Keratinocyte (primary cell): Measurements from ENCODE around the gene ATP6V0B. TPM values are rescaled to one million over a fixed set of nuclear protein-coding genes. Genes with fewer than 3 reads are reported as not detected.

Experiments
- DNase-seq: peaks from one replicate; pipeline ENCODE4 v3.0.0-alpha.2; 2011; ENCODE audit warnings: low read depth, missing footprints, low spot score
- FAIRE-seq: peaks from 2 replicates; lab custom pipeline; 2011; peaks lifted over from hg19 to GRCh38; lab: Jason Lieb, UNC
- H2AFZ ChIP-seq: 2 replicates; pipeline ENCODE4 v1.6.0; 2012; ENCODE audit warnings: low read length, control low read depth, inconsistent platforms; ENCODE audit not compliant: control insufficient read depth
- H3K27ac ChIP-seq: 2 replicates; pipeline ENCODE4 v1.5.1; 2011; ENCODE audit warnings: low read length; ENCODE audit not compliant: control insufficient read depth, insufficient read depth
- H3K27me3 ChIP-seq: 3 replicates; pipeline ENCODE4 v1.6.0; 2011; ENCODE audit warnings: low read length; ENCODE audit not compliant: control insufficient read depth, insufficient read depth; ENCODE audit errors: extremely low read depth
- H3K36me3 ChIP-seq, 2 experiments: 2 replicates in 1 of 2; 3 replicates in 1 of 2; pipeline ENCODE4 v1.5.1; 2011; ENCODE audit warnings: low read length in 2 of 2, mild to moderate bottlenecking in 1 of 2; ENCODE audit not compliant: control insufficient read depth in 2 of 2, insufficient read depth in 2 of 2; ENCODE audit errors: extremely low read depth in 1 of 2
- H3K4me1 ChIP-seq: 3 replicates; pipeline ENCODE4 v1.5.1; 2011; ENCODE audit warnings: low read length; ENCODE audit not compliant: control insufficient read depth, insufficient read depth; ENCODE audit errors: extremely low read depth
- H3K4me2 ChIP-seq: 3 replicates; pipeline ENCODE4 v1.6.0; 2011; ENCODE audit warnings: low read depth, low read length; ENCODE audit not compliant: control insufficient read depth, insufficient read depth; ENCODE audit errors: extremely low read depth
- H3K4me3 ChIP-seq, 3 experiments: fragments of 200-600 bp in 1 of 3; sonication (generic) in 1 of 3; 2 replicates in 2 of 3; 3 replicates in 1 of 3; pipeline ENCODE4 v1.5.1; 2011 to 2016; ENCODE audit warnings: low read length in 3 of 3, mild to moderate bottlenecking in 3 of 3, control low read depth in 2 of 3, inconsistent platforms in 1 of 3, low read depth in 1 of 3, mixed read lengths in 1 of 3, mixed run types in 1 of 3, moderate library complexity in 1 of 3; ENCODE audit not compliant: control insufficient read depth in 2 of 3, insufficient read depth in 2 of 3; ENCODE audit errors: extremely low read depth in 1 of 3
- H3K79me2 ChIP-seq: 2 replicates; pipeline ENCODE4 v1.6.0; 2012; ENCODE audit warnings: low read length; ENCODE audit not compliant: control insufficient read depth, insufficient read depth
- H3K9ac ChIP-seq: 3 replicates; pipeline ENCODE4 v1.6.0; 2011; ENCODE audit warnings: low read length; ENCODE audit not compliant: control insufficient read depth, insufficient read depth; ENCODE audit errors: extremely low read depth
- H3K9me1 ChIP-seq: 3 replicates; pipeline ENCODE4 v1.6.0; 2011; ENCODE audit warnings: low read length; ENCODE audit not compliant: control insufficient read depth, insufficient read depth; ENCODE audit errors: extremely low read depth
- H3K9me3 ChIP-seq: 2 replicates; pipeline ENCODE4 v1.5.1; 2012; ENCODE audit warnings: low read depth, low read length; ENCODE audit not compliant: control insufficient read depth
- H4K20me1 ChIP-seq: 3 replicates; pipeline ENCODE4 v1.6.0; 2011; ENCODE audit warnings: low read length; ENCODE audit not compliant: control insufficient read depth, insufficient read depth; ENCODE audit errors: extremely low read depth
- EZH2 ChIP-seq: IDR thresholded peaks from one replicate; pipeline ENCODE4 v1.6.1; 2012; ENCODE audit warnings: inconsistent platforms, mild to moderate bottlenecking, low read length, moderate library complexity
- dilution Hi-C: fragments of 300-500 bp; cut with MboI; formaldehyde crosslinking; loops from one replicate; pipeline ENCODE4 v1.7.0; 2020; ENCODE audit warnings: low sequenced_read_pairs; ENCODE audit not compliant: extremely low pct_ligation_motif_present
- polyA plus RNA-seq, 5 experiments: library from polyadenylated mRNA; depleted of rRNA in 3 of 5; stranded (reverse) in 3 of 5; stranded (forward) in 1 of 5; unstranded in 1 of 5; fragments of >200 nt; gene quantifications; 1 replicate in 1 of 5; 2 replicates in 3 of 5; 3 replicates in 1 of 5; pipeline versions ENCODE4 v1.2.1 to v1.2.3, GENCODE V29; 2011 to 2012; ENCODE audit warnings: missing spikeins in 2 of 5, low read depth in 1 of 5, low replicate concordance in 1 of 5
- TF ChIP-seq, protein P1 (sequence below), 3 experiments: IDR thresholded peaks in 1 of 3; conservative IDR thresholded peaks in 1 of 3; optimal IDR thresholded peaks in 1 of 3; 2 replicates in 2 of 3; 3 replicates in 1 of 3; pipeline versions ENCODE3 to v1.5.1; 2011; ENCODE audit warnings: low read length in 3 of 3, mild to moderate bottlenecking in 3 of 3, moderate library complexity in 2 of 3, control low read depth in 1 of 3, inconsistent platforms in 1 of 3; ENCODE audit not compliant: insufficient read depth in 2 of 3; ENCODE audit errors: extremely low read depth in 1 of 3

ATP6V0B gene
- polyA plus RNA-seq, 1 donor (not counting 4 experiments of a cell fraction or from before 2014, with no cell fraction given) = 195 TPM

- peaks cover 57% of the 10 kb centered on the region for H3K4me1 ChIP-seq
- DNase-seq (no peak), FAIRE-seq (peak; percentile 90)
- dilution Hi-C loops = loop anchor here (25.0 kb wide), 2 partner anchors 93 to 218 kb away; partner anchors contain the start of gene ST3GAL3
- peak overlapping the region; percentile 71 for H3K4me2 ChIP-seq
- peaks cover 20% of the 10 kb centered on the region for H3K79me2 ChIP-seq
- no peaks in the 10 kb centered on the region for H3K27me3 ChIP-seq
- no peaks in the 10 kb centered on the region for H4K20me1 ChIP-seq
- no peak overlapping the region for H3K4me3 ChIP-seq
- H3K9me3 ChIP-seq = no peaks in the 10 kb centered on the region
- H3K27ac ChIP-seq = peak overlapping the region; percentile 81
- H3K9ac ChIP-seq = peak overlapping the region; percentile 30
- peaks cover 7 to 20% of the 10 kb centered on the region in 2 experiments for H3K36me3 ChIP-seq
- no peaks in the 10 kb centered on the region for H3K9me1 ChIP-seq
- no peak overlapping the region for H2AFZ ChIP-seq
- TF ChIP-seq EZH2 = no peak
- TF ChIP-seq, protein P1, sequence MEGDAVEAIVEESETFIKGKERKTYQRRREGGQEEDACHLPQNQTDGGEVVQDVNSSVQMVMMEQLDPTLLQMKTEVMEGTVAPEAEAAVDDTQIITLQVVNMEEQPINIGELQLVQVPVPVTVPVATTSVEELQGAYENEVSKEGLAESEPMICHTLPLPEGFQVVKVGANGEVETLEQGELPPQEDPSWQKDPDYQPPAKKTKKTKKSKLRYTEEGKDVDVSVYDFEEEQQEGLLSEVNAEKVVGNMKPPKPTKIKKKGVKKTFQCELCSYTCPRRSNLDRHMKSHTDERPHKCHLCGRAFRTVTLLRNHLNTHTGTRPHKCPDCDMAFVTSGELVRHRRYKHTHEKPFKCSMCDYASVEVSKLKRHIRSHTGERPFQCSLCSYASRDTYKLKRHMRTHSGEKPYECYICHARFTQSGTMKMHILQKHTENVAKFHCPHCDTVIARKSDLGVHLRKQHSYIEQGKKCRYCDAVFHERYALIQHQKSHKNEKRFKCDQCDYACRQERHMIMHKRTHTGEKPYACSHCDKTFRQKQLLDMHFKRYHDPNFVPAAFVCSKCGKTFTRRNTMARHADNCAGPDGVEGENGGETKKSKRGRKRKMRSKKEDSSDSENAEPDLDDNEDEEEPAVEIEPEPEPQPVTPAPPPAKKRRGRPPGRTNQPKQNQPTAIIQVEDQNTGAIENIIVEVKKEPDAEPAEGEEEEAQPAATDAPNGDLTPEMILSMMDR (optimal IDR thresholded peaks at IDR 0.05 in 1 of 3, IDR thresholded peaks at IDR 0.05 in 1 of 3, conservative IDR thresholded peaks at IDR 0.05 in 1 of 3; ENCODE audit: extremely low read depth in 1 of 3, insufficient read depth in 2 of 3, low read length in 3 of 3) = peak in 2 of 3 experiments; percentile 48 to 70
These were observed 44.4 kb upstream of the ATP6V0B start for GRCh38 chr1:43930168-43930948.

GRCh38 chr1:43930949-43931275 is 43.8 kb upstream of the ATP6V0B start:
- peaks cover 26% of the 10 kb centered on the region for H3K79me2 ChIP-seq
- H3K9me3 ChIP-seq = no peaks in the 10 kb centered on the region
- no peaks in the 10 kb centered on the region for H3K9me1 ChIP-seq
- no peak overlapping the region for H2AFZ ChIP-seq
- H4K20me1 ChIP-seq = no peaks in the 10 kb centered on the region
- dilution Hi-C loops = loop anchor here (25.0 kb wide), 2 partner anchors 94 to 219 kb away; partner anchors contain the start of gene ST3GAL3
- H3K4me2 ChIP-seq = peak overlapping the region; percentile 39
- H3K27ac ChIP-seq = peak overlapping the region; percentile 81
- peaks cover 60% of the 10 kb centered on the region for H3K4me1 ChIP-seq
- H3K27me3 ChIP-seq = no peaks in the 10 kb centered on the region
- peak overlapping the region; percentile 30 for H3K9ac ChIP-seq
- FAIRE-seq = no peak
- H3K4me3 ChIP-seq = no peak overlapping the region
- peaks cover 3 to 18% of the 10 kb centered on the region in 2 experiments for H3K36me3 ChIP-seq
- no peak for DNase-seq
- TF ChIP-seq, protein P1 (optimal IDR thresholded peaks at IDR 0.05 in 1 of 3, IDR thresholded peaks at IDR 0.05 in 1 of 3, conservative IDR thresholded peaks at IDR 0.05 in 1 of 3; ENCODE audit: extremely low read depth in 1 of 3, insufficient read depth in 2 of 3, low read length in 3 of 3) = no peak
- no peak for TF ChIP-seq EZH2
